Raji (cell line): ENCODE data around the gene ZDHHC4.

ENCODE experiments used
- POLR2A ChIP-seq: IDR thresholded peaks from 2 replicates; pipeline ENCODE4 v1.6.1; 2011; ENCODE audit warnings: low read depth, low read length, control low read depth; ENCODE audit not compliant: insufficient read depth

ZDHHC4 gene

GRCh38 chr7:6577369-6578113, at the start of gene ZDHHC4:
Gene ZDHHC4, plus strand, starts transcription at chr7:6577454. Its CDS starts 3,108 bp downstream, at chr7:6580562.
- peak; percentile 97 for TF ChIP-seq POLR2A

DNA sequence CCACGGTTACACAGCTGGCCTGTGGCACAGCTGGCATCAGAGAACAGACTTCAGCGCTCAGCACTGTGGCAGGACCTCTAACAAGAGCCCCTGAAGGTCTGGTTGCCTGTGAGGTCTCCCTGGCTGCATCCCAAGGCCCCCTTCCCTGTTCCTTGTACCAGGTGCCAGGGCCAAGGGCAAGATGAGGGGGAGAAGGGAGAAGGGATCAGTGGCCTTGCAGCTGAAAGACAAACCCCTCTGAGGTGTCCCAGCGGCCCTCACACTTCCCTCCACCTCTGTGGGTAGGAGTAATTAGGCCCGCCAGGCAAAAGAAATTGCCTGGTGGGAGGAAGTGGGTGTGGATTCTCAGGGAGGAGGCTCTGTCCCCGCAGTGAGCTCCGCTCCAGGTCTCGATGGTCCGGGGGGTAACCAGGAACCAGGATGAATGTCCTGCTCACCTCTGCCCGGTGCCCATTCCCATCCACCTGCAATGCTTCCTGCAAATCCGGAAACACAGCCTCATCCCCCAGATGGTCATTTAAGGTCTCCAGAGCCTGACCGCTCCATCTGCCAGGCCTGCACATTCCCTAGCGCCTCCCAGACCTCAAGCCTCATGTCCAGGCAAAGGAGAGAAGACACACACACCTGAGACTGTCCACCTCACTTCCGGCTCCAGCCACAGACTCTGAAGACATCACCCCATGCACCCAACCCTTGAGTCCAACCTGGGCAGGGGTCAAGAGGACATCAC, 48.7 kb upstream of the ZDHHC4 start:
- no peak for TF ChIP-seq POLR2A

DNA sequence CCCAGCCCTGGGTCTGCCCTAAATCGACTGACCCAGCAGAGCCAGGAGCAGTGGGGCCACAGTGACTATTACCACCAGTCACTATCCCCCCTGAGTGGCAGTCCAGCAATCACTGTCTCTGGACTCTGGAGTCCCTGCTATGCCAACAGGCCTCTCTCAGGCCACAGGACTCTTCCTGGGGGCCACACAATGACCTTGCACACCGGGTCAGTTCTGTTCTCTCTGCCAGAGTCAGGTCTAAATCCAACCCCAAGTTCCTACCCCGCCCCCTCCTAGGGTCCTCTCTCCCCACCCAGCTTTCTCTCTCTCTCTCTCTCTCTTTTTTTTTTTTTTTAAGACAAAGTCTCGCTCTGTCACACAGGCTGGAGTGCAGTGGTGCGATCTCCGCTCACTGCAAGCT, 47.6 kb upstream of the ZDHHC4 start:
- no peak for TF ChIP-seq POLR2A

GRCh38 chr7:6530626-6531491, 46.4 kb upstream of the ZDHHC4 start:
- no peak for TF ChIP-seq POLR2A

DNA sequence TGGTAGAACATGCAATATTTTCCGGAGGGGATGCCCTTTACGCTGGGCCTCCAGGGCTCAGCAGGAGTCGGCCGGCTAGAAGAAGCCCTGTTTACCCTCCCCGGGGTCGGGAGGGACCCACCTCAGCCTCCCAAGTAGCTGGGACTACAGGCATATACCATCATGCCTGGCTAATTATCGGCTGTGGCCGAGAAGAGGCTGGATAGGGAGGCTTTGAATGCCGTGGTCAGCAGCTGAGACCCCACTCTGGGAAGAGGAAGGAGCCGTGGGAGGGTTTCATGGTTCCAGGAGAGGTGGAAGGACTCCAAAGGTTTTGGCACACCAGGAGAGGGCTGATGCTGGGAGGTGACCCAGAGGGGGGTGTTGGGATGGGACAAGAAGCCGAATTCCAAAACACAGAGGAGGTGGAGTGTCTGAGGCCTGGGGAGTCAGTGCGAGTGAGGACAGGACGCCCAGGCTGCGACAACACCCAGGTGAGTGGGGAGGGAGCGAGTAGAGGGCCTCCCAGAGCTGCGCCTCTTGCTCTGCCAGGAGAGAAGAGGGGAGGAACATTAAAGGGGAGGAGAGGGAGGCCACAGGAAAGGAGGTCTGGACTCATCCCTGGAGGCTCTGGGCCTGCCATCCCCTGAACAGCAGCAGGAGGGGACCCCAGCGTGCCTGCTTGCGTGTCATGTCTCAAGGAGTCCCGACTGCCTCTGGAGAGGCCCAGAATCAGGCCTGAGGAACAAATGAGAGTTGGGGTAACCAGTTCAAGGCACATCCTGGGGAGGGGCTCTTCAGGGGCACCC, 45.6 kb upstream of the ZDHHC4 start:
- no peak for TF ChIP-seq POLR2A

- no peak for TF ChIP-seq POLR2A
Measured at GRCh38 chr7:6532516-6532915, 44.7 kb upstream of the ZDHHC4 start.

GRCh38 chr7:6533893-6534495, 43.3 kb upstream of the ZDHHC4 start:
- TF ChIP-seq POLR2A, result no peak

DNA sequence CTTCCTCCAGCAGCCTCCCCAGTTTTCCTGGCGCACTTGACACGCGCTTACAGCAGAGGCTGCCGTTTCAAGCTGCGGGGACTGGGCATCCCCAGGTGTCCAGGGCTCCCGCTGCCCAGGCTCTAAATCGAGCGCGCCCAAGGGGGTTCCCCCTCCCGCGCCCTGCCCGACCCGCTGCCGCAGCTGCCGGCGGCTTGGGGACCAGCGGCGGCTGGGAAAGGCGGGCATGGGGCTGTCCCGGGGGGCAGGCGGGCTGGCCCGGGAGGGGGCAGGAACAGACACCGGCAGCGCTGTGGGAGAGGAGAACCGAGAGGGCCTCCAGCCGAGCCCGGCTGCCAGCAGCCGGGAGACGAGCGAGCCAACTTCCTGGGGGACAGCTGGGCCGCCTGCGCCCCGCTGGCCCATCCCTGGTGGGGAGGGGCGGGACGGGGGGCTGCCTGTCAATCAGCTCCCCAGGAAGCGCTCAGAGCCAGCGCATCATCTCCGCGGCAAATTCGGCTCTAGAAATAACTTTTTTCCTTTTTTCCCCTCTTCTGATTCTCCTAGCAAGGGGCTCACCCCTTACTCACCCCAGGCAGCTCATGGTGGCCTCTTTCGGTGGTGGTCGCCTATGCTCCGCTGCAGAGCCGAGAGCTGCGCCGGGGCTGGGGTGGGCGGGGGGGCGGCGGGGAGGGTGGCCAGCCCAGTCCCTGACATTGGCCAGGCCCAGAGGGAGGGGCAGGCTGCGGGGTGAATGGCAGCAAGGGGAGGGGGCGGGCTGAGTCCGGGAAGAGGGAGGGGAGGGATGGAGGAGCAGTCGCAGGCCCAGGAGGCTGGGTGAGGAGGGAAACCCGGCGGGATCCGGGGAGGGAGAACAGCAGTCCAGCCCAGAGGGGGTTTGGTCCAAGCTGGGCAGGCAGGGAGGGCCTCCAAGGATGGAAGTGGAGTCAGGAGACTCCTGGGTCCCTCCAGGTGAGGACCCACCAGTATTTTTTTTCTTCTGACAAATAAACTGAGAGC, 40.7 kb upstream of the ZDHHC4 start:
- no peak for TF ChIP-seq POLR2A

- no peak for TF ChIP-seq POLR2A
Measured at GRCh38 chr7:6542368-6542767, 34.9 kb upstream of the ZDHHC4 start.

DNA sequence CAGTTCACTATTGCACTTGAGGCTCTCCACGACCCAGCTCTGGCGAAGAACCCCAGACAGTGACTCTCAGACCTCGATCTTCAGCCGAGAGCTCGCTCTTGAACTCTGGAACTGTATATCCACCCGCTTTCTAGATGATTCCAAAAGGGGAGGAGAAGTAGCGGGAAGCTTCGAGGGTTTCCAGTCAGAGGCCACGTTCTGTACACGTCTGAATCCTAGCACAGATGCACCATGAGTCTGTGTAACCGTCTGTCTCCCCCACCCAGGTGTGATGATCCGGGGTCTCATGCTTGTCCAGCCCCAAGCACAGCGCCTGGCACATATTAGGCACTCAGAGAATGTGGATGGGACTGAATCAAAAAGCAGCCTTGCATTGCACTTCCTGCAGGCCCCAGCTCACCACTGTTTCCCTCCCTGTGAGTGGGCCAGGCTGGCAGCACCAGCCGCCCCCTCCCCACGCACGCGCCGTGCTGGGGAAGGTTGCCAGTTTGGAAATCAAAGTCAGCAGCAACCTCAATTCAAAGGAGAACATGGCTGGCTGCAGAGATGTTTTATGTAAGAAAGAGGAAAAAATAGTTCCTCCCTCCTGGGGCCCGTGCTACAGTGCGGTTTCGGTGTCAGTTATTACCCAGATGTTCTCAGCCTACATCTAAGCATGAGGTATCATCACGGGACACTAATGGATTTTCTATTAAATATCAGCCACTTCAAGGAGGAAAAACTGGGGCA, 31.7 kb upstream of the ZDHHC4 start:
- TF ChIP-seq POLR2A, result no peak

GRCh38 chr7:6546498-6547251, 30.6 kb upstream of the ZDHHC4 start:
- no peak for TF ChIP-seq POLR2A

GRCh38 chr7:6547400-6547799, 29.9 kb upstream of the ZDHHC4 start:
- TF ChIP-seq POLR2A, result no peak
